HG02981 (cell line): ENCODE data around the gene FBXO31.
A peak's percentile ranks its signal among the peaks of the same experiment; 100 is the strongest.
"Not testable (repeated sequence)": the region's sequence is repeated elsewhere in the genome, so short reads cannot be mapped to it uniquely, and the experiment has no call there.

Experiments used
- ATAC-seq: cut with Tn5 transposase; IDR thresholded peaks from one replicate; pipeline ENCODE4 v1.9.1; 2021; ENCODE audit warnings: mild to moderate bottlenecking, moderate library complexity; ENCODE audit not compliant: unreplicated experiment

FBXO31 gene

GRCh38 chr16:87411375-87412271 is 28.0 kb upstream of the FBXO31 start:
- no peak for ATAC-seq

GRCh38 chr16:87410968-87411367 is 27.4 kb upstream of the FBXO31 start:
- no peak for ATAC-seq

- ATAC-seq, result no peak
These were observed 27.0 kb upstream of the FBXO31 start for GRCh38 chr16:87410530-87410929.

GRCh38 chr16:87409781-87410180 is 26.2 kb upstream of the FBXO31 start:
- ATAC-seq, result no peak

- no peak for ATAC-seq
These were observed 25.6 kb upstream of the FBXO31 start for GRCh38 chr16:87409153-87409552.

GRCh38 chr16:87407511-87408112 is 24.0 kb upstream of the FBXO31 start:
- ATAC-seq, result no peak

- no peak for ATAC-seq
These were observed 23.0 kb upstream of the FBXO31 start for GRCh38 chr16:87406495-87407088.

- no peak for ATAC-seq
These were observed 21.4 kb upstream of the FBXO31 start for GRCh38 chr16:87404764-87405625.

- no peak for ATAC-seq
These were observed 11.7 kb upstream of the FBXO31 start for GRCh38 chr16:87395181-87395842.

GRCh38 chr16:87393680-87394055 is 10.1 kb upstream of the FBXO31 start:
- ATAC-seq, result no peak

- ATAC-seq, result no peak
These were observed 9.5 kb upstream of the FBXO31 start for GRCh38 chr16:87392821-87393679.

GRCh38 chr16:87391950-87392820 is 8.6 kb upstream of the FBXO31 start, which contains the start of gene MAP1LC3B:
Gene MAP1LC3B, plus strand, starts transcription at chr16:87392336. Its CDS starts 92 bp downstream, at chr16:87392428.
- ATAC-seq, result peak; percentile 59

- ATAC-seq, result no peak
These were observed 7.9 kb upstream of the FBXO31 start for GRCh38 chr16:87391324-87391949.

GRCh38 chr16:87390641-87391323 is 7.2 kb upstream of the FBXO31 start:
- ATAC-seq, result no peak

GRCh38 chr16:87389914-87390313 is 6.3 kb upstream of the FBXO31 start:
- ATAC-seq, result not testable (repeated sequence)

GRCh38 chr16:87389245-87389644 is 5.7 kb upstream of the FBXO31 start:
- no peak for ATAC-seq

GRCh38 chr16:87388818-87389134 is 5.2 kb upstream of the FBXO31 start:
- ATAC-seq, result no peak
